A673 (cell line): ENCODE data around the gene S100A12. TPM values are rescaled to one million over a fixed set of nuclear protein-coding genes. Genes with fewer than 3 reads are reported as not detected.
A peak's percentile ranks its signal among the peaks of the same experiment; 100 is the strongest.
"Not testable (repeated sequence)": the region's sequence is repeated elsewhere in the genome, so short reads cannot be mapped to it uniquely, and the experiment has no call there.

Source experiments
- Bru-seq: library from RNA; stranded (reverse); fragments of 400-500 nt; gene quantifications from one replicate; lab custom pipeline; 2021; lab: Mats Ljungman, UMichigan
- BruChase-seq, 2 experiments: library from RNA; stranded (reverse); fragments of 400-500 nt; gene quantifications; one replicate each; lab custom pipeline; 2021; lab: Mats Ljungman, UMichigan
- BruUV-seq: library from RNA; stranded (reverse); fragments of 400-500 nt; replicated peaks from 2 replicates; lab custom pipeline; 2021; lab: Mats Ljungman, UMichigan
- CTCF ChIA-PET: fragments of 300-600 bp; sonication (Branson Sonifier 250); formaldehyde crosslinking; loops from one replicate; lab custom pipeline; 2022; ENCODE audit warnings: antibody characterized with exemption; lab: Charles Lee
- POLR2A ChIA-PET: fragments of 300-600 bp; sonication (Branson Sonifier 250); formaldehyde crosslinking; loops from one replicate; lab custom pipeline; 2022; ENCODE audit warnings: antibody characterized with exemption; ENCODE audit not compliant: low non-redundant PET; lab: Charles Lee
- DNase-seq: peaks from one replicate; pipeline ENCODE4 v3.0.0-alpha.2; 2015; ENCODE audit warnings: low spot score
- H3K27ac ChIP-seq: fragments of 200-600 bp; sonication (generic); 2 replicates; pipeline ENCODE4 v1.5.1; 2016; ENCODE audit warnings: mixed run types, low read depth, mild to moderate bottlenecking, mixed read lengths, antibody characterized with exemption, low read length; ENCODE audit not compliant: poor library complexity, severe bottlenecking
- H3K27me3 ChIP-seq: fragments of 200-600 bp; sonication (generic); replicated peaks from 2 replicates; pipeline ENCODE4 v1.6.1; 2017; ENCODE audit warnings: mixed run types, low read depth, mild to moderate bottlenecking, mixed read lengths, antibody characterized with exemption, low read length; ENCODE audit not compliant: insufficient read depth, poor library complexity
- H3K36me3 ChIP-seq: fragments of 200-600 bp; sonication (generic); 2 replicates; pipeline ENCODE4 v1.6.1; 2016; ENCODE audit warnings: mixed run types, mild to moderate bottlenecking, mixed read lengths, antibody characterized with exemption, low read length; ENCODE audit not compliant: insufficient read depth, poor library complexity, severe bottlenecking
- H3K4me1 ChIP-seq: fragments of 200-600 bp; sonication (generic); 2 replicates; pipeline ENCODE4 v1.6.1; 2017; ENCODE audit warnings: mixed run types, mild to moderate bottlenecking, mixed read lengths, antibody characterized with exemption, low read length; ENCODE audit not compliant: insufficient read depth, poor library complexity, severe bottlenecking
- H3K4me3 ChIP-seq: fragments of 200-600 bp; sonication (generic); 2 replicates; pipeline ENCODE4 v1.5.1; 2016; ENCODE audit warnings: low read depth, mixed run types, mild to moderate bottlenecking, mixed read lengths, low read length; ENCODE audit not compliant: poor library complexity, severe bottlenecking
- H3K9me3 ChIP-seq: fragments of 200-600 bp; sonication (generic); 2 replicates; pipeline ENCODE4 v1.6.1; 2016; ENCODE audit warnings: mixed run types, low read depth, mild to moderate bottlenecking, mixed read lengths, antibody characterized with exemption, low read length; ENCODE audit not compliant: poor library complexity, severe bottlenecking
- CTCF ChIP-seq: fragments of 300-800, 200-600 bp; sonication (generic); conservative IDR thresholded peaks from 2 replicates; pipeline ENCODE4 v1.5.1; 2017; ENCODE audit warnings: low read depth, mild to moderate bottlenecking, antibody characterized with exemption, low read length, moderate library complexity, mixed read lengths
- EZH2 ChIP-seq: fragments of 200-600 bp; sonication (generic); IDR thresholded peaks from 2 replicates; pipeline ENCODE4 v1.6.1; 2017; ENCODE audit warnings: borderline replicate concordance, low read depth, mild to moderate bottlenecking, mixed read lengths, antibody characterized with exemption, low read length; ENCODE audit not compliant: poor library complexity, severe bottlenecking
- intact Hi-C: fragments of 100-400 bp; cut with micrococcal nuclease; formaldehyde crosslinking; loops from one replicate; pipeline ENCODE4 v1.10.0; 2022; ENCODE audit not compliant: unreplicated experiment
- long read RNA-seq: library from polyadenylated mRNA; stranded (forward); transcript quantifications from one replicate; pipeline ENCODE4 v2.0.0, GENCODE V29; 2022
- total RNA-seq: library from RNA; stranded (reverse); gene quantifications from 2 replicates; pipeline ENCODE4 v1.2.3, GENCODE V29; 2021

S100A12 gene
- total RNA-seq, result not detected in 2 replicates
- not detected for Bru-seq, nascent RNA
- BruChase-seq, experiment 1, labeled RNA remaining after a 2-hour chase, result not detected
- not detected for BruChase-seq, experiment 2, labeled RNA remaining after a 6-hour chase
- long read RNA-seq, result 0 reads

- POLR2A ChIA-PET, result no interaction called here
- H3K27ac ChIP-seq, result no peak within 1 kb of the TSS
- no peaks in the 10 kb centered on the region for H3K36me3 ChIP-seq
- TF ChIP-seq EZH2, result no peak
- TF ChIP-seq CTCF, result no peak
- H3K27me3 ChIP-seq, result peaks cover 43% of the 10 kb centered on the region
- intact Hi-C loops, result no loop called here
- CTCF ChIA-PET, result no interaction called here
- H3K4me1 ChIP-seq, result no peaks in the 10 kb centered on the region
- no TSS peak for BruUV-seq
- no peak within 1 kb of the TSS for H3K4me3 ChIP-seq
- peak; percentile 30 for DNase-seq
- no peaks in the 10 kb centered on the region for H3K9me3 ChIP-seq
Observed at GRCh38 chr1:153375511-153375910, at the start of gene S100A12. S100A12 (minus strand) TSS chr1:153375621; CDS start chr1:153374592, 1,029 bp downstream.

GRCh38 chr1:153422450-153423068, 47.1 kb upstream of the S100A12 start:
- no peaks in the 10 kb centered on the region for H3K4me1 ChIP-seq
- no peak overlapping the region for H3K27ac ChIP-seq
- no TSS peak for BruUV-seq
- intact Hi-C loops, result loop anchor here (5.0 kb wide), 1 partner anchor 45 kb away; no protein-coding TSS in a partner anchor
- no peaks in the 10 kb centered on the region for H3K36me3 ChIP-seq
- no peak for TF ChIP-seq EZH2
- no peak for TF ChIP-seq CTCF
- no peaks in the 10 kb centered on the region for H3K9me3 ChIP-seq
- CTCF ChIA-PET, result interaction anchor here (0.6 kb wide), 1 partner anchor 1136 kb away, joined by 5 read pairs; the partner anchor contains the start of gene UBE2Q1
- peaks cover 31% of the 10 kb centered on the region for H3K27me3 ChIP-seq
- H3K4me3 ChIP-seq, result no peak overlapping the region
- DNase-seq, result peak; percentile 76
- POLR2A ChIA-PET, result no interaction called here

GRCh38 chr1:153420306-153420705, 44.9 kb upstream of the S100A12 start:
- TF ChIP-seq EZH2 (no peak), CTCF (no peak)
- POLR2A ChIA-PET, result no interaction called here
- peaks cover 25% of the 10 kb centered on the region for H3K27me3 ChIP-seq
- no TSS peak for BruUV-seq
- H3K9me3 ChIP-seq, result no peaks in the 10 kb centered on the region
- intact Hi-C loops, result loop anchor here (5.0 kb wide), 1 partner anchor 47 kb away; no protein-coding TSS in a partner anchor
- CTCF ChIA-PET, result no interaction called here
- DNase-seq, result no peak
- H3K4me1 ChIP-seq, result no peaks in the 10 kb centered on the region
- no peaks in the 10 kb centered on the region for H3K36me3 ChIP-seq
- H3K4me3 ChIP-seq, result no peak overlapping the region
- H3K27ac ChIP-seq, result no peak overlapping the region

- H3K36me3 ChIP-seq, POLR2A ChIA-PET, H3K4me1 ChIP-seq, H3K9me3 ChIP-seq, DNase-seq, H3K27ac ChIP-seq, H3K4me3 ChIP-seq, BruUV-seq, intact Hi-C loops, CTCF ChIA-PET: not testable (repeated sequence)
- H3K27me3 ChIP-seq, result peaks cover 23% of the 10 kb centered on the region
Observed at GRCh38 chr1:153419436-153419793, 44.0 kb upstream of the S100A12 start.

- H3K9me3 ChIP-seq, CTCF ChIA-PET, H3K27ac ChIP-seq, POLR2A ChIA-PET, H3K36me3 ChIP-seq, H3K4me1 ChIP-seq, BruUV-seq, DNase-seq, intact Hi-C loops, H3K4me3 ChIP-seq: not testable (repeated sequence)
- H3K27me3 ChIP-seq, result peaks cover 18% of the 10 kb centered on the region
Observed at GRCh38 chr1:153418758-153419435, 43.5 kb upstream of the S100A12 start.
